ENCODE data around the gene DOK6.
A peak's percentile ranks its signal among the peaks of the same experiment; 100 is the strongest.
"Not testable (repeated sequence)": the region's sequence is repeated elsewhere in the genome, so short reads cannot be mapped to it uniquely, and the experiment has no call there.

DOK6 gene

DNA sequence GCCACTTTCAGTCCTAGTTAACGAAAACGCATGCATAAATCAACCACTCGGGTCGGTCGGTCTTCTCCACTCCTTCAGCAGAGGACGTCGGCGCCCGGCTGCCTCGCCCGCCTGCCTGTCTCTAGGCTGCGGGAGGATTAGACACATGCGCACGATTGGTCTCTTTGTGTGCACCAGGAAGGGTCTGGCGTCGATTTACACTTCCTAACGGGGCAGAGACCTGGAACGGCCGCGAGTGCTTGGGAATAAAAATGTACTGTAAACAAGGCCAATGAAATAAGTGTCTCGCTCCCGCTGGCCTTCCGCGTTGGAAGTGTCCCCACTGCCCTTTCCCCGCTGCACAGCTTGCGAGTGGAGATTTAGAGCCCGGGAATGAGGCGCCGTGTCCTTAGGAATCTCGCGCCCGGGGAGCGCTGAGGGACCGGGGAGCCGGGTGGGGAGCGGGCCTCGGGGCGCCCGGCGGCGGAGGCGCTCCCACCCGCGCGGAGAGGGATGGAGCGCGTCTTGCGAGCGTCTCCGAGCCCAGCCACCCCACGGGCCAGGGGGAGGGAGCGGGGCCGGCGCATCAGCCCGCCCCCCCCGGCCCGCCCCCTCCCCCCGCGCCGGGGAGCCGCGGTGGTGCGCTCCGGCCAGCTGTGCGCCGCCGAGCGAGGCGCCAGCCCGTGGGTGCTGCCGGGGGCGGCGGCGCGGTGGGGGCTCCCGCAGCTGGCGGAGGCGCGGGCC, at the start of gene DOK6:
Gene DOK6, plus strand, starts transcription at position 636 of the 723 bp plus-strand sequence.
- peak; percentile 78 for DNase-seq

DNA sequence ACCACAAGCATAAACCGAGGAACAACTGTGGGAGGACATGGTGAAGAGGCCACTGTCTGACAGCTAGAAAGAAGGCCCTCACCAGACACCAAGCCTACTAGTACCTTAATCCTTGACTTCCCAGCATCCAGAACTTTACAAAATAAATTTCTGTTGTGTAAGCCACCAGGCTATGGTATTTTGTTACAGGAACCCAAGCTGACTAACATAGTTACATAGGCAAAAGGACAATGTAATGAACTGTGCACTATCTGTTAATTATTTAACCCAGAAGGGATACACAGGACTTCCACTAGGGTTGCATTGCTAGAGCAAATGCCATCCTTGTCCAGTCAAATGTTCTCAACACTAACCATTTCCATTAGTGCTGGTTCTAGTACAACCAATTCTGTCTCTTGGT, 47.7 kb upstream of the DOK6 start:
- no peak for DNase-seq

DNA sequence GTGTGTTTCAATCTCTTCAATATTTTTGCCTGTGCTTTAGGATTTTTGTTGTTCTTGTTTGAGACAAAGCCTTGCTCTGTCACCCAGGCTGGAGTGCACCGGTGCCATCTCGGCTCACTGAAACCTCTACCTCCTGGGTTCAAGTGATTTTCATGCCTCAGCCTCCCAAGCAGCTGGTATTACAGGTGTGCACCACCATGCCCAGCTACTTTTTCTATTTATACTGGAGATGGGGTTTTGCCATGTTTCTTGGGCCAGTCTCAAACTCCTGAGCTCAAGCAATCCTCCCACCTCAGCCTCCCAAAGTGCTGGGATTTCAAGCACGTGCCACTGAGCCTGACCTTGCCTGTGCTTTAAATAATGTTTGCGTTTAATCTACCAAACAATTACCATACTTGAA, 43.1 kb upstream of the DOK6 start:
- DNase-seq, result no peak

DNA sequence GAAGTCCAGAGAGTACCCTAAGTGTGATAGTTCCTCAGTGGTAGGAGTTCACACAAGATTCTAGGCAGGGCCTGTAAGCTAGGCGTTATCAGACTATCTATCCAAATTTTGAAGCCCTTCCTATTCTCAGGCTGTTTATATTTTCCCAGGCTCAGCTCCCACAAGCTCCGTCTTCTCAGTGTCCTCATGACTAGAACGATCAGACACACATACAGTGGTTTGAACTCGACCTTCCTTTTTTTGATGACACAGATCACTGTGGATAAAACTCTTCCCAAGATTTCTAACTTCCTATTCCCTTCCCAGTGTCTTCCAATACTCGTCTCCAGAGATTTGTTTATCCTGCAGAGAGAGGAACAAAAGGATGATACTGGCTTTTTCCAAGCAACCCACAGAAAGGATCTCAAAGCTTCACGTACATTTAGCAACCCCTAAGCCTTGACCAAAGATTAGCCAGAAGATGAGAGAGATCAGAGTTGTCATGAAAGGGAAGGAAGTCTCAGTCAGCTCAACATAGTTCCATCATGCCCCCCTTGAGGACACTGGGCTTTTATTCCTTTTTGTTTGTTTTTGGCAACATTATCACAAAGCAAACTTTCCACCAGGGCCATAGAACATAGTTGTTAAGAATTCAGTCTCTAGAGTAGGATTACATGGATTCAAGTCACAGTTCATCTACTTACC, 42.3 kb upstream of the DOK6 start:
- no peak for DNase-seq

DNA sequence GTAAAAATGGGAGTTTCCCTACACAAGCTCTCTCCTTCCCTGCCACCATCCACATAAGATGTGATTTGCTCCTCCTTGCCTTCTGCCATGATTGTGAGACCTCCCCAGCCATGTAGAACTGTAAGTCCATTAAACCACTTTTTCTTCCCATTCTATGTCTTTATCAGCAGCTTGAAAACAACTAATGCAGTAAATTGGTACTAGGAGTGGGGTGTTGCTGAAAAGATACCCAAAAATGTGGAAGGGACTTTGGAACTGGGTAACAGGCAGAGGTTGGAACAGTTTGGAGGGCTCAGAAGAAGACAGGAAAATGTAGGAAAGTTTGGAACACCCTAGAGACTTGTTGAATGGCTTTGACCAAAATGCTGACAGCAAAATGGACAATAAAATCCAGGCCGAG, 40.9 kb upstream of the DOK6 start:
- not testable (repeated sequence) for DNase-seq

DNA sequence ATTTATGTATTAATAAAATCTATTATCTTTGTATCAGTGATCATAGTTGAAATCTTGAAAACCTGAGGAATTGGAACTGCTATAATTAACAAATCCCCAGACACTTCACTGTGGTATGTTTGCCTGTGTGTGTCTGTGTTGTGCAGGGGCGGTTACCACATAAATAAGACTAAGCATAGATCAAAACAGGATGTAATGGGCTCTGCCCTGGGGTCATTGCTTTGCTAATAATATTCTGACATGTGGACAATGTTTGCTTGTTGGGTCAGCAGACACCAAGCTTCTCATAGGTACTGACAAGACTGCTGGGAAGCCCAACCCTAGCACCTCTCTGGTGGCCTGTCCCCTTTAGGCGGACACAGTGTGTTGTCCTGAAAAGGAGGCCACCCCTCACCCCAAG, 35.8 kb upstream of the DOK6 start:
- no peak for DNase-seq

DNA sequence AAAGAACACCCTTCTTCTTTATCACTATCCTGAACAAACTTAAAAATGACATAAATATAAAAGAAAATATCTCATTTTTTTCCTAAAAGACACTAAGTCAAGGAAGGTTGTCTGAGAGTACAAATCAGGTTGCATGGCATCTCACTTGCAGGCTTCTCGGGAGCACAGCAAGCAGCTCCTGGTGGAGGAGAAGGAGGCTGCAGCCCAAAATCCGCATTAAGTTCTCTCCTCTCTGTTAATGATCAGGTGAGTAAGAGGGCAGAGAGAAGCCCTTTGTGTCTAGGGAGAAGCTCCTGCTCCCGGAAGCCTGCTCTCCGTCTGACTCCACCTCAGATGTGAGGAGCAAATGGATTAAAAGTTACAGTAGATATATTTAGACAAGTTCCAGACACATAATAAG, 35.0 kb upstream of the DOK6 start:
- no peak for DNase-seq

DNA sequence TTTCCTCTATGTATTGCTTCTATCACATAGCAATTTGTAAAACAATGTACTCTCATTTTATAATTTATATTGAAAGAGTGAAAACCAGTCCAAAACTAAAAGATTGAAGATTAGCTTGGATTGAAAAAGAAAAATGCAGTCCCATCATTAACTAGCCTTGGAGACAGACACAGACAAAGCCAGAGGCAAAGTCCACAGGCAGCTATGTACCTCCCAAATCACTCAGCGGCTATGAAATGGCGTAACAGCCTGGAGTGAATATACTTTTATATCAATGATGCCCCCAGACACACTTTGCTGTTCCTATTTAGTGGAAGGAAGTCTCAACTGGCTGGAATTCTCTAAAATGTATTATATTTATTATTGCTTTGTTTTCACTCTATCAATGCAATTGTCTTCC, 33.6 kb upstream of the DOK6 start:
- no peak for DNase-seq

DNA sequence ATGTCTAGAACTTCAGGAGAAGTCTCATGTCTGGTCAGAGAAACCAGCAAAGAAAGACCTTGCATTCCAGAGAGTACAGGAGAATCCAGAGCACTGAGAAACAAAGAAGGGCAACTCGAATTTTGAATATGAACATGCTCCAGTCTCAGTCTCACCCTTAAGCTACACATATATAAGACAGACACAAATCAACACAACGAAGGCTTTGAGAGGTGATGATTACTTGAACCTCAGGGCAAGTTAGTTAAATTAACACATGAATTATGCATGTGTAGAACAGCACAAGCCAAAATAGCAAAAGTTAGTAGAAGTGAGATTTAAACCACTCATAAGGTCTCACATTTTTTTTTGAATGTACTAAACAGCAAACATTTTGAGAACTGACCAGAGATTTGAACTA, 29.0 kb upstream of the DOK6 start:
- no peak for DNase-seq

DNA sequence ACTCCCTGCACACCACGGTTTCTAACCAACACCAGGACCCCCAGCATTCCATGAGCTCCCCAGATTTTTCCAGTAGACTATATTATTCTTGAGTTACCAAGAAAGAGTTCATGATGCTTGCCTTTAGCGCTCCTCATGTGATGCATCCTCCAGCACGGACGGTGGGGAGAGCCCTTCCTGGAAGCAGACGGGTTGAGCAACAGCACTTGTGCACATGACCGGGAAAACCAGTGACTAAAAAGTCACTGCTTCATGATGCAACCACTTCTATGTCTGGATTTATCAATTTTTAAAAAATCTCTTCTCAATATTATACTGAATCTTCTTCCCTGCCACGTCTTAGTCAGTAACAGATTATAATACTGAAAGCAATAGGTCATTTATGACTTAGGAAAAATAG, 20.4 kb upstream of the DOK6 start:
- no peak for DNase-seq

DNA sequence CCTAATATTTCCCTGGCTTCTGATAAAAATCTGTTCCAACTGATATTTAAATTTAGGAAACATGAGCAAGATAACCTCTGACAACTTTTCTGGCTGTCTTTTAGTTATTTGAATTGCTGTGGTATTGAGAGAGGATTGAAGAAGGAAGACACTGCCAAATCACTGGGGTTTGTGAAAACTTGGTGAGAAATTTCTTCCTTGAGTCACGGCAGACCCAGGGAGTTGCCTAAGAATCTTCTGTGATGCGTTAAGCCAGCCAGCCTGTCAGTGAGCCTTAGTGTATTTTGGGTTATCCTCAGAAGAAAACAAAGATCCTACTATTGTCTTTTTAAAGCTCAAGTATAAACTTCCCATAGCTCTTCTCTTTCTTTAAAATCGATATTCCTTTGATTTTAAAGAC, 17.5 kb upstream of the DOK6 start:
- DNase-seq, result peak; percentile 4

DNA sequence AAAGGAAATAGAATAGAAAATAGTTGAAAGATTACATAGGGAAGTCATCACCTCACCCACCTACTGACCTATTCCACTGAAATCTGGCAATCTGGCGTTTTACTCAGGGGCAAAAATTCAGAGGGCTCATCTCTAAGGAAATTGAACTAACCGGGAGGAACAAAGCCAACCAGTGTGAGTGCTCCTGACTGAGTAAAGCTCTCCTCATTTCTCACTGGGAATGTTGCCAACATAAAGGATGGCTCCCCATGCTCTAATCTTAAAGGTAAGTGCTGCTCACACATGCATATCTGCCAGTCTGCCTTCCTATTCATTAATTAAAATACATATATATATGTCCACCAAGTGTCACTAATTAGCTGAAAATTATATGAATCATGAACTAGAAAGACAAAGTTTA, 13.5 kb upstream of the DOK6 start:
- no peak for DNase-seq

DNA sequence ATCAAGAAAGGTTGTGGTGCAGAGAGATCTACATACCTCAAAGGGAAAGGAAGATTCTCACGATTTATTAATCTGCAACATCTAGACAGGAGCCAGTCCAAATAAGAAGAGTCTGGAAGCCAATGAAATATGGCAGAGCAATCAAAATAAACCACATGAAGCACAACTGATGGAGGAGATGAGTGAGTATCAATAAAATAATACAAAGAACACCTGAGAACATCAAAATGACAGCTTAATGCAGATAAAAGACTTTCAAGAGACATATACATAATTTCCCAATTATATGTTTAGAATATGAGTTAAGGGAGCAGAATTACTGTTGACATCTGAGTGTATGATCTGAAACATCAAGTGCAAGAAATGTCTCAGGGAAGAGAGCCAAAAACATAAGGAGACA, 12.5 kb upstream of the DOK6 start:
- no peak for DNase-seq

DNA sequence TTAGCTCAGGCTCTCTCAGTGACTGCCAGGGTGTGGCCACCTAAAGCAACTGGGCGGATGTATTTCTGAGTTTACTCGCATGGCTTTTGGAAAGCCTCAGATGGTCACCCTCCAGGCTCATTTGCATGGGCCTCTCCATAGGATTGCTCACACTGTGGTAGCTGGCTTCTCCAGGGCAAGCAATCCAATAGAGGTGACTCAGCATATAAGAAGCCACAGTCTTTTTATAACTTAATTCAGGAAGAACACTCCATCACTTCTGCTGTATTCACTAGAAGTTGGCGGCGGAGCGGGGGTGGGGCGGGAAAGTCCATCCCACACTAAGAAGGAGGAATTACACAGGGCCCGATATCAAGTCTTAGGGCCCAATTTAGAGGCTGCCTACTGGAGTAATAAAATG, 3.6 kb upstream of the DOK6 start:
- peak; percentile 41 for DNase-seq

DNA sequence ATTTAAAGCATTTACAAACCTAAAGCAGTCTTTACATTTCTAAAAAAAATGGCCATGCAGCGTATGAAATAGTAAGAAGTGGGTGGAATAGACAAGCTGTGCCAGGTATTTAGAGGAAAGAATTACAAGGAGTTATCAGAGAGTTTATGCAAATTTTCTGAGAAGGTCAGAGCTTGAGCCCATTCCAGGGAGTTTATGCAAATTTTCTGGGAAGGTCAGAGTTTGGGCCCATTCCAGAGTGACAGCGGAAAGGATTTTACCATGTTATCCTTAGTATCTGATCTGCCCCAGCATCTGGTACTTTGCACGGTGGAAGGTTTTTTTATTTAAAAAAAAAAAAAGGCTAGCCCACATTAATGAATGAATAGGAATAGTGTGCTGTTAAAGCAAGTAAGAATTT, 1.4 kb upstream of the DOK6 start:
- no peak for DNase-seq

DNA sequence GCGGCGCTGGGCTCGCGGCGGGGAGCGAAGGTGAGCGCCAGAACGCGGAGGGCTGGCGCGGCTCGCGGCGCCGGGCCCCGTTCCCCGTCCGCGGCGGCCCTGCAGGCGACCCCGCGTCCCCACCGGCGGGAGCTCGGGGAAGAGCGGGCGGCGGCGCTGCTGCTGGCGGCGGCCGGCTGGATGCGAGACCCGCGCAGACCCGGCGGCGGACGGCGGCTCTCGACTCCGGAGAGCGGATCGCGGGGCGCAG, 213 bp downstream of the DOK6 start:
- peak; percentile 30 for DNase-seq

DNA sequence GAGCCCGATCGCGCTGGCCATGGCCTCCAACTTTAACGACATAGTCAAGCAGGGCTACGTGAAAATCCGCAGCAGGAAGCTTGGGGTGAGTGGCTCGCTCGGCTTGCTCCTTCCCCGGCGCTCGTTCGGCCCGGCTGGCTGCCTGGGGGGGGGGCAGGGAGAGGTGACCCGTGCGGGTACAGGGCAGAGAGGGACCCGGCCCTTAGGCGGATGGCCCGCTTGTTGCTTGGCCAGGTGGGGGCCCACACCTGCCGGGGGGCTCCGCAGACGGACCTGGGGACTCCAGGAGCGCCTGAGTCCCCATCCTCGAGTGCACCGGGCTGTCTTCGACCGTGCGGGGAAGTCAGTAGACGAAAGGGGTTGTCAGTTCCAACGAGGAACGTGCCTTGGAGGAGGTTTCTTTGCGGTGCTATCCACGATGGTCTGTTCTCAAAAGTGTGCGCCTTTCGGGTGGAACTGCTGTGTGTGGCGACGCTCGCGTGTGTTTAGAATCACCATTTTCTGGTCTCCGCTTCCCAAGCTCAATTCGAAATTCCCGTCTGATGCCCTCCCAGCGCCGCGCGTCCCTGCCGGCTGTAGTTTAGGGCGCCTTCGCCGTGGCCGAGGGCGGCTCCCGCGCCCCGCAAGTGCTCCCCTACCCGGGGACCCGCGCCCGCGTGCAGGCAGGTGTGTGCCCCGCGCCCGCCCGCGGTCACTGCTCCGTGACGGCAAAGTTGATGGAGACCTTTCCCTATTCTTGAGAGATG, 711 bp downstream of the DOK6 start:
- DNase-seq, result peak; percentile 11

DNA sequence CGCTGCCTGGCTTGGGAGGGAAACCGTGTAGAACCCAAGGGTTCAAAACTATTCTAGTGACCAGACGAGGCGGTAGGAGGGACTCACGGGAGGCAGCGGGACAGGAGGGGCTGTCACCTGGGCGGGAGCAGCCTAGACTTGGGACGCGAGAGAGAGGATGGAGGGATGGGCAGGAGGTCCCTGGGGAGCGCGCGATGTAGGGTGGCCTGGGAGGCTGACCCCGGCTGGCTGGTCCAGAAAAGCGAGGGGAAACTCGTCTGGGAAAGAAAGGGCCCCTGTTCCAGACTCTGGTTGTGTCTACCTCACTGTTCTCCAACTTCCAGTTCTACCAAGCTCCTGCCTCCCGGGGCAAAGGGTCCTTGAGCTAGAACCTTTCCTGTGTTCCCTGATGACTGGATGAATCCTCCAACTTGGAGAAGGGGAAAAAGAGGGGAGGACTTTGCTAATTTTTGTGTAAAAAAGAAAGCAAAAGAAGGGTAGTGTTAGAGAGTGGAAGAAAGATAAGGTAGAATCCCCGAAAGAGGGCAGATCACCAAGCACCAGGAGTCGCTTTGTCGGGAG, 1.4 kb downstream of the DOK6 start:
- DNase-seq, result no peak

DNA sequence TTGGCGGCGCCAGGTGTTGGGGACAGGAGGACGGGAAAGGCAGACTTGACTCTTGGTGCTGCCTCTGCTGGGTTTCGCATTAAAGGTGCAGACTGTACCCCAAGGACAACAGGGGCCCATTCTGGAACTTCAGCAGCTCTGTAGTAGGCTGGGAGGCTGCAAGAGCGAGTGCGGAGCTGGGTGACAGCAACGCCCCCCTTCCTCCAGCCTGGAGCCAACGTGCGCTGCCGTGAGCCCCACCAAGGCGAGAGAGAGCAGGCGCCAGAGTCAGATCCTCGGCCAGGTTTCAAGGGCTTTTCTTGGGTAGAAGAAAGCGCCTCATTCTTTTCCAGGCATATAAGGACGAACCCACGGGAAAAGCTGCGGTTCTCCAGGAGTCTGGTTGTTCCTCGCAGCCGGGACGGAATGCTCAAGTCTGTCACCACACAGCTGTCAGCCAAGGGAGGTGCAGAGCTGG, 1.9 kb downstream of the DOK6 start:
- no peak for DNase-seq

DNA sequence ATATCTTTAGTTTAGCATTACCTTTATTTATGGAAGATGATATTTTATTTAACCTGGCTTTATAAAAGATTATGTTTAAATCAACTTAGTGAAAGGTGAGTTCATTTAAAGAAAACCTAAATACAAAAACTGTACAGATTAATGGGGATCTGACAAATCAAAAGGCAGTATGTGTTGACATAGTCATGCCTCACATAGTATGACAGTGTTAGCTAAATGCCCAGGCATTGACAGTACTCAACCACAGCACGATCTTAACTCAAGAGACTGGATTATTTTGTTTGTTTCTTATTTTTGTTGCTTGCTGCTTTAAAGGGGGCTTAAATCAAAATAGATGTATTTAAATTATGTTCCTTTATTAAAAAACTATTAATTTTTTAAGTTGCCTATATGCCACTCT, 7.8 kb downstream of the DOK6 start:
- DNase-seq, result no peak

DNA sequence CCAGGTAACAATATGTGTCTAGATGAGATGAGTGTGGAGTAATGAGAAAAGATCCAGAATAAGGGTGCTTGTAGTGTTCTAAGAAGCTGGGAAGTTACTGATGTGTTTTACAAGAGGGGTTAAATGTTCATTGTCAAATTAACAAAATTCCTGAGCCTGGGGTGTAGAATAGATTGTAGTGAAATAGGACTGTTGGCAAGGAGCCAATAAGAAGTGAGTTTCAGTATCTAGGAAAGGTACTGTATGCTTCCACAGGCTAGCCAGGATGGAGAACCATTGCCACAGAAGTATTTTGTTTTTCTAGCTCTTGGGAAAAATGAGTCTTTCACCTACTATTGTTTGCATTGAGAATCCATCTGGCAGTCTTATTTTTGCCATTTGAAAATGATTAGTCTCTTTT, 10.5 kb downstream of the DOK6 start:
- DNase-seq, result no peak

DNA sequence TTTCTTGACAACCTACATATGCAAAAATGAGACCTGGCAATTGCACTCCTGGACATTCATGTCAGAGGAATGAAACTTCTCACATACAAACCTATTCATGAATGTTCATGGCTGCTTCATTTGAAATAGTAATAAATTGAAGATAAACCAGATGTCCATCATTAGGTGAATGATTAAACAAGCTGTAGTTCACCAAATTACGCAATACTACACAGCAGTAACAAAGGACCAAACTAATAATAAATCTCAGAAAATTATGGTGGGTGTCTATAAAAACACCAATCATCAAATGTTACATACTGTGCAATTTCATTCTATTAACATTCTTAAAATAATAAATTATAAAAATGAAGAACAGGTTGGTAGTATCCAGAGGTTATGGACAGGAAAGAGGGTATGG, 13.5 kb downstream of the DOK6 start:
- DNase-seq, result no peak

DNA sequence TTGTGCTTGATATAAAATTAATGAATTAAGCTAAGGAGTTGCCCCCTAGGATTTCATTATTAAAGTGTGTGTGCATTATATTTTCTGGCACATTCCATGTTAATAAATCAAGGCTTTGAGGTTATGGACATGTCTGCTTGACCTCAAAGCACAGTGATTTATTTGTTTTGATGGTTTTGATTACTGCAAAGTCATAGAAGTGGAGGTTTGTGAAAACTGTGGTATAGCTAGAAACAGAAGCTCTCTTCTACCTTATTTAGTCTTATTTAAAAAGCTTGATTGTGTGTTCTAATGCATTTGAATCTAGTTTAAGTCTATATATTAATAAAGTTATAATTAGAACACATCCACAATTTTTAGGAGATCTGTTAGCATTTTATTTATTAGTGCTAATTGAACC, 32.2 kb downstream of the DOK6 start:
- DNase-seq, result peak; percentile 14

DNA sequence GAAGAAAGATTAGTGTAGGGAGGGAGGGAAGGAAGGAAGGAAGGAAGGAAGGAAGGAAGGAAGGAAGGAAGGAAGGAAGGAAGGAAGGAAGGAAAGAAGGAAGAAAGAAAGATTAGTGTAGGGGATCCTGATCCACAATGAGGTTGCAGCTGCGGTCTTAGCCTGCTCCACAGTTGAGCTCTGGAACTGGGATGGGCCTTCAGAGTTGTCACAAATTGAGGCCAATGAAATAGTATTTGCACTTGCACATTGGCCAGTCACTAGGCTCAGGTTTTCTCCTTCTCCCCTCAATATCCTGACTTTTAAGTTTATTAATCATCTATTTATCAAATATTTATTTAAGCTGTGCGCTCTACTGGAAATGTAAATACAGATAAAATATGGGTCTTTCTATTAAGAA, 34.3 kb downstream of the DOK6 start:
- DNase-seq, result no peak
